OCI-M2 (cell line): ENCODE results near the gene PPBP.

Source experiments
- DNase-seq: peaks from one replicate; lab custom pipeline; 2025; ENCODE audit not compliant: unreplicated experiment; lab: John Stamatoyannopoulos, UW

The PPBP gene

GRCh38 chr4:73988061-73988460 lies at the start of gene PPBP:
Gene PPBP (minus strand): TSS chr4:73988190. CDS start chr4:73988103, 87 bp downstream.
- no peak for DNase-seq

GRCh38 chr4:74037076-74037955 lies 49.3 kb upstream of the PPBP start:
- no peak for DNase-seq

- no peak for DNase-seq
Observed at GRCh38 chr4:74033739-74034138, 45.7 kb upstream of the PPBP start.

- DNase-seq, result no peak
Observed at GRCh38 chr4:74032064-74032463, 44.1 kb upstream of the PPBP start.

GRCh38 chr4:74031576-74031975 lies 43.6 kb upstream of the PPBP start:
- DNase-seq, result no peak

GRCh38 chr4:74030285-74030684 lies 42.3 kb upstream of the PPBP start:
- DNase-seq, result no peak

GRCh38 chr4:74028504-74028903 lies 40.5 kb upstream of the PPBP start:
- no peak for DNase-seq

GRCh38 chr4:74023709-74024108 lies 35.7 kb upstream of the PPBP start:
- DNase-seq, result no peak

GRCh38 chr4:74021601-74022000 lies 33.6 kb upstream of the PPBP start:
- DNase-seq, result no peak

GRCh38 chr4:74018771-74019170 lies 30.8 kb upstream of the PPBP start:
- no peak for DNase-seq

GRCh38 chr4:74018116-74018515 lies 30.1 kb upstream of the PPBP start:
- DNase-seq, result no peak

- DNase-seq, result no peak
Observed at GRCh38 chr4:74016068-74016467, 28.1 kb upstream of the PPBP start.

- DNase-seq, result no peak
Observed at GRCh38 chr4:74015126-74015780, 27.3 kb upstream of the PPBP start.

- DNase-seq, result no peak
Observed at GRCh38 chr4:74014332-74014731, 26.3 kb upstream of the PPBP start.

- no peak for DNase-seq
Observed at GRCh38 chr4:74013264-74013663, 25.3 kb upstream of the PPBP start.

GRCh38 chr4:74012130-74012529 lies 24.1 kb upstream of the PPBP start:
- no peak for DNase-seq

- no peak for DNase-seq
Observed at GRCh38 chr4:74009307-74009706, 21.3 kb upstream of the PPBP start.

- DNase-seq, result no peak
Observed at GRCh38 chr4:74006009-74006476, 18.1 kb upstream of the PPBP start.

GRCh38 chr4:74005528-74005927 lies 17.5 kb upstream of the PPBP start:
- no peak for DNase-seq

- DNase-seq, result no peak
Observed at GRCh38 chr4:74004668-74005067, 16.7 kb upstream of the PPBP start.

- no peak for DNase-seq
Observed at GRCh38 chr4:74000301-74000700, 12.3 kb upstream of the PPBP start.
